Fibroblast of lung (primary cell): ENCODE data around the gene OPN3.

Source experiments
- EZH2 ChIP-seq: IDR thresholded peaks from 2 replicates; pipeline ENCODE4 v1.5.1; 2012; ENCODE audit warnings: low read length, control low read depth, mild to moderate bottlenecking; ENCODE audit errors: missing control alignments
- TF ChIP-seq, protein P1 (sequence below), 2 donors: IDR thresholded peaks in 1 of 2; conservative IDR thresholded peaks in 1 of 2; 1 replicate in 1 of 2; 2 replicates in 1 of 2; pipeline ENCODE4 v1.5.1; 2011 to 2012; ENCODE audit warnings: low read length in 2 of 2, control low read depth in 1 of 2, inconsistent platforms in 1 of 2, low read depth in 1 of 2, mild to moderate bottlenecking in 1 of 2

DNA sequence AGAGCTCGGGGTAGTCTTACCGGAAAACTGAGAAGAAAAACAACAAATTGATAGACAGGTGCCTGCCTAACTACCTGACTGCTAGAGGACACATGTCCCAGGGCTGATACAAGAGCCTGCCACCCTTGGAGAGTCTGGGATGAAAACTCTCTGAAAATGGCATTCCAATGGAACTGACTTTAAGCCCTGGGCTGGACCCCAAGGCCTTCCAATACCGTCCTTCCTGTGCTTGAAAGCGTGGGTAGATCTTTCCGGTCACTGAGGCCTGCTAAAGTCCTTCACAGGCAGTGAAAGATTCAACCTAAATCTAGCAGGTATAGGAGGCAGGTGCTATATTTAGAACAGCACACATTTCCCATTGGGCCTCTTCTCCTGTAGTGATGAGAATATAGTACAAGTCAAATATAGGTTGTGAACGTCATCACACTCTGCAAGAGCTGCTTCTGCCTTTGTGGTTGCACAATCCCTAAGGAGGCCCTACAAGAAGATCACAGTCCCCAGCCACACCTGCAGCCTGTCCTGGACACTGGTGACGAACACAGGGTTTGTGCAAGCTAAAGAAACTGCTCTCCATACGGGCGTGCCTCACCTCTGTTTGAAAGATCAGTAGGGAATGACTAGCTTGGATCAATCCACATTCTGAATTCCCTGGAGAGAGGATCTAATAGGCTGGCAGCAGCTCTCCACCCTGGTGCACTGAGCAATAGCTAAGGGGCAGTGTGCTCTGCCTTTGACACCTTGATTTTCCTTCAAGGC, 876 bp upstream of the OPN3 start:
- TF ChIP-seq, protein P1, sequence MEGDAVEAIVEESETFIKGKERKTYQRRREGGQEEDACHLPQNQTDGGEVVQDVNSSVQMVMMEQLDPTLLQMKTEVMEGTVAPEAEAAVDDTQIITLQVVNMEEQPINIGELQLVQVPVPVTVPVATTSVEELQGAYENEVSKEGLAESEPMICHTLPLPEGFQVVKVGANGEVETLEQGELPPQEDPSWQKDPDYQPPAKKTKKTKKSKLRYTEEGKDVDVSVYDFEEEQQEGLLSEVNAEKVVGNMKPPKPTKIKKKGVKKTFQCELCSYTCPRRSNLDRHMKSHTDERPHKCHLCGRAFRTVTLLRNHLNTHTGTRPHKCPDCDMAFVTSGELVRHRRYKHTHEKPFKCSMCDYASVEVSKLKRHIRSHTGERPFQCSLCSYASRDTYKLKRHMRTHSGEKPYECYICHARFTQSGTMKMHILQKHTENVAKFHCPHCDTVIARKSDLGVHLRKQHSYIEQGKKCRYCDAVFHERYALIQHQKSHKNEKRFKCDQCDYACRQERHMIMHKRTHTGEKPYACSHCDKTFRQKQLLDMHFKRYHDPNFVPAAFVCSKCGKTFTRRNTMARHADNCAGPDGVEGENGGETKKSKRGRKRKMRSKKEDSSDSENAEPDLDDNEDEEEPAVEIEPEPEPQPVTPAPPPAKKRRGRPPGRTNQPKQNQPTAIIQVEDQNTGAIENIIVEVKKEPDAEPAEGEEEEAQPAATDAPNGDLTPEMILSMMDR (conservative IDR thresholded peaks at IDR 0.05 in 1 of 2, IDR thresholded peaks at IDR 0.05 in 1 of 2; ENCODE audit: low read depth in 1 of 2, low read length in 2 of 2), result no peak
- TF ChIP-seq EZH2, result no peak
